SIG-M5 treated with dmso at 0.1 percent for 504 hours (cell line): ENCODE measurements around the gene SUGP1.
"Not testable (repeated sequence)": the region's sequence is repeated elsewhere in the genome, so short reads cannot be mapped to it uniquely, and the experiment has no call there.

Experiments used
- DNase-seq: peaks from one replicate; lab custom pipeline; 2025; ENCODE audit not compliant: unreplicated experiment; lab: John Stamatoyannopoulos, UW

The SUGP1 gene

GRCh38 chr19:19268453-19269385 is 51.6 kb downstream of the SUGP1 start:
- DNase-seq = no peak

- DNase-seq = no peak
These were observed 53.0 kb downstream of the SUGP1 start for GRCh38 chr19:19267305-19267704.

- no peak for DNase-seq
These were observed 56.3 kb downstream of the SUGP1 start for GRCh38 chr19:19263886-19264487.

- DNase-seq = no peak
These were observed 57.9 kb downstream of the SUGP1 start for GRCh38 chr19:19262190-19263057.

GRCh38 chr19:19261350-19262189 is 58.7 kb downstream of the SUGP1 start:
- DNase-seq = peak; percentile 78

- no peak for DNase-seq
These were observed 59.7 kb downstream of the SUGP1 start for GRCh38 chr19:19260417-19261214.

- peak; percentile 48 for DNase-seq
These were observed 60.6 kb downstream of the SUGP1 start for GRCh38 chr19:19259741-19260140.

GRCh38 chr19:19258589-19259338 is 61.5 kb downstream of the SUGP1 start:
- no peak for DNase-seq

GRCh38 chr19:19257836-19258588 is 62.3 kb downstream of the SUGP1 start:
- no peak for DNase-seq

- DNase-seq = no peak
These were observed 63.2 kb downstream of the SUGP1 start for GRCh38 chr19:19257137-19257536.

- peak; percentile 70 for DNase-seq
These were observed 64.0 kb downstream of the SUGP1 start for GRCh38 chr19:19256072-19256969.

- not testable (repeated sequence) for DNase-seq
These were observed 66.9 kb downstream of the SUGP1 start for GRCh38 chr19:19253409-19253808.

- DNase-seq = no peak
These were observed 70.0 kb downstream of the SUGP1 start for GRCh38 chr19:19250196-19250801.

GRCh38 chr19:19240476-19240875 is 79.8 kb downstream of the SUGP1 start:
- DNase-seq = no peak

- DNase-seq = no peak
These were observed 80.6 kb downstream of the SUGP1 start for GRCh38 chr19:19239675-19240074.

GRCh38 chr19:19238126-19238894 is 82.0 kb downstream of the SUGP1 start:
- no peak for DNase-seq
